Fibroblast of lung (primary cell): Measurements from ENCODE around the gene MAMLD1. TPM values are rescaled to one million over a fixed set of nuclear protein-coding genes. Genes with fewer than 3 reads are reported as not detected.

Experiments used
- DNase-seq, 2 donors: peaks; one replicate each; pipeline versions ENCODE4 v3.0.0 to v3.0.0-alpha.2; 2010; ENCODE audit warnings: low read depth in 2 of 2
- H2AFZ ChIP-seq: 2 replicates; pipeline ENCODE4 v1.5.1; 2012; ENCODE audit warnings: low read length, control low read depth, inconsistent platforms
- H3K27ac ChIP-seq: 2 replicates; pipeline ENCODE4 v1.5.1; 2011; ENCODE audit warnings: low read length, control low read depth; ENCODE audit not compliant: insufficient read depth
- H3K27me3 ChIP-seq: 2 replicates; pipeline ENCODE4 v1.5.1; 2011; ENCODE audit warnings: mild to moderate bottlenecking, low read length; ENCODE audit not compliant: control insufficient read depth, insufficient read depth
- H3K36me3 ChIP-seq: 2 replicates; pipeline ENCODE4 v1.5.1; 2011; ENCODE audit warnings: low read length; ENCODE audit not compliant: control insufficient read depth, insufficient read depth
- H3K4me1 ChIP-seq: 2 replicates; pipeline ENCODE4 v1.5.1; 2011; ENCODE audit warnings: low read length; ENCODE audit not compliant: control insufficient read depth, insufficient read depth; ENCODE audit errors: extremely low read depth
- H3K4me2 ChIP-seq: 2 replicates; pipeline ENCODE4 v1.5.1; 2011; ENCODE audit warnings: low read length, control low read depth; ENCODE audit not compliant: insufficient read depth; ENCODE audit errors: extremely low read depth
- H3K4me3 ChIP-seq, 4 experiments: fragments of 200-600 bp in 1 of 4; sonication (generic) in 1 of 4; replicated peaks in 1 of 4; 2 replicates each; pipeline ENCODE4 v1.5.1; 2011 to 2016; ENCODE audit warnings: low read length in 4 of 4, low read depth in 3 of 4, mild to moderate bottlenecking in 3 of 4, control low read depth in 2 of 4, inconsistent platforms in 1 of 4, mixed read lengths in 1 of 4; ENCODE audit not compliant: insufficient read depth in 1 of 4; ENCODE audit errors: control extremely low read depth in 1 of 4
- H3K79me2 ChIP-seq: 2 replicates; pipeline ENCODE4 v1.5.1; 2012; ENCODE audit warnings: mild to moderate bottlenecking, low read length, inconsistent platforms; ENCODE audit not compliant: control insufficient read depth, insufficient read depth
- H3K9ac ChIP-seq: 2 replicates; pipeline ENCODE4 v1.5.1; 2011; ENCODE audit warnings: mild to moderate bottlenecking, low read length, control low read depth; ENCODE audit not compliant: insufficient read depth
- H3K9me3 ChIP-seq: 2 replicates; pipeline ENCODE4 v1.5.1; 2012; ENCODE audit warnings: low read depth, low read length; ENCODE audit not compliant: control insufficient read depth, insufficient read depth
- H4K20me1 ChIP-seq: 2 replicates; pipeline ENCODE4 v1.5.1; 2011; ENCODE audit warnings: low read length; ENCODE audit not compliant: control insufficient read depth, insufficient read depth; ENCODE audit errors: extremely low read depth
- EZH2 ChIP-seq: IDR thresholded peaks from 2 replicates; pipeline ENCODE4 v1.5.1; 2012; ENCODE audit warnings: low read length, control low read depth, mild to moderate bottlenecking; ENCODE audit errors: missing control alignments
- polyA plus RNA-seq, 2 donors: library from polyadenylated mRNA; depleted of rRNA in 1 of 2; stranded (reverse) in 1 of 2; unstranded in 1 of 2; fragments of >200 nt; gene quantifications; 2 replicates each; pipeline ENCODE4 v1.2.1, GENCODE V29; 2011 to 2012; ENCODE audit warnings: missing spikeins in 1 of 2
- total RNA-seq: library from RNA; depleted of rRNA; stranded (reverse); fragments of >200 nt; gene quantifications from 2 replicates; pipeline ENCODE4 v1.2.1, GENCODE V29; 2014
- TF ChIP-seq, protein P1 (sequence below), 2 donors: IDR thresholded peaks in 1 of 2; conservative IDR thresholded peaks in 1 of 2; 1 replicate in 1 of 2; 2 replicates in 1 of 2; pipeline ENCODE4 v1.5.1; 2011 to 2012; ENCODE audit warnings: low read length in 2 of 2, control low read depth in 1 of 2, inconsistent platforms in 1 of 2, low read depth in 1 of 2, mild to moderate bottlenecking in 1 of 2

Gene MAMLD1
- total and polyA plus RNA-seq, 2 donors (not counting 1 experiment from before 2014, with no cell fraction given): 3.6 to 15.5 TPM

DNA sequence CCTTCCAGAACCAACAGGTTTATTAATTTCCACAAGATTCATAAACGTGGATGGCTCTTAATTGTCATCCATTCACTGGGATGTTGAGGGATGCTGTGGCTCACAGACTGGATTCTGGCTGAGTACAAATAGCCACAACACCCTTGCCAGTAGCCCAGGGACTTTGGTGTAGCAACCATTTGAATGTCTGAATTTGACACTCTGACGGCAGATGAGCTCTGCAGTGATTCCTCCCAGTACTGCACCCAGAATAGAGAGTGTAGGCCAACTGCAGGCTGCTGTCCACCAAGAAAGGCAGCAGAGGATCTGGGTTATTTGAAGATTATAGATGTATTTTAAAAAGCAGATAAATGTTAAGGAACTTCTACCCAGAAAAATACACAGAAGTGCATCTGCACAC, 15.6 kb upstream of the MAMLD1 start:
- no peaks in the 10 kb centered on the region for H3K79me2 ChIP-seq
- DNase-seq: no peak
- no peaks in the 10 kb centered on the region for H3K4me1 ChIP-seq
- H4K20me1 ChIP-seq: no peaks in the 10 kb centered on the region
- H3K9me3 ChIP-seq: no peaks in the 10 kb centered on the region
- no peak overlapping the region for H3K9ac ChIP-seq
- TF ChIP-seq, protein P1, sequence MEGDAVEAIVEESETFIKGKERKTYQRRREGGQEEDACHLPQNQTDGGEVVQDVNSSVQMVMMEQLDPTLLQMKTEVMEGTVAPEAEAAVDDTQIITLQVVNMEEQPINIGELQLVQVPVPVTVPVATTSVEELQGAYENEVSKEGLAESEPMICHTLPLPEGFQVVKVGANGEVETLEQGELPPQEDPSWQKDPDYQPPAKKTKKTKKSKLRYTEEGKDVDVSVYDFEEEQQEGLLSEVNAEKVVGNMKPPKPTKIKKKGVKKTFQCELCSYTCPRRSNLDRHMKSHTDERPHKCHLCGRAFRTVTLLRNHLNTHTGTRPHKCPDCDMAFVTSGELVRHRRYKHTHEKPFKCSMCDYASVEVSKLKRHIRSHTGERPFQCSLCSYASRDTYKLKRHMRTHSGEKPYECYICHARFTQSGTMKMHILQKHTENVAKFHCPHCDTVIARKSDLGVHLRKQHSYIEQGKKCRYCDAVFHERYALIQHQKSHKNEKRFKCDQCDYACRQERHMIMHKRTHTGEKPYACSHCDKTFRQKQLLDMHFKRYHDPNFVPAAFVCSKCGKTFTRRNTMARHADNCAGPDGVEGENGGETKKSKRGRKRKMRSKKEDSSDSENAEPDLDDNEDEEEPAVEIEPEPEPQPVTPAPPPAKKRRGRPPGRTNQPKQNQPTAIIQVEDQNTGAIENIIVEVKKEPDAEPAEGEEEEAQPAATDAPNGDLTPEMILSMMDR (conservative IDR thresholded peaks at IDR 0.05 in 1 of 2, IDR thresholded peaks at IDR 0.05 in 1 of 2; ENCODE audit: low read depth in 1 of 2, low read length in 2 of 2): no peak
- no peak for TF ChIP-seq EZH2
- H3K27ac ChIP-seq: no peak overlapping the region
- H2AFZ ChIP-seq: no peak overlapping the region
- no peak overlapping the region for H3K4me2 ChIP-seq
- H3K36me3 ChIP-seq: no peaks in the 10 kb centered on the region
- no peak overlapping the region for H3K4me3 ChIP-seq
- no peaks in the 10 kb centered on the region for H3K27me3 ChIP-seq

DNA sequence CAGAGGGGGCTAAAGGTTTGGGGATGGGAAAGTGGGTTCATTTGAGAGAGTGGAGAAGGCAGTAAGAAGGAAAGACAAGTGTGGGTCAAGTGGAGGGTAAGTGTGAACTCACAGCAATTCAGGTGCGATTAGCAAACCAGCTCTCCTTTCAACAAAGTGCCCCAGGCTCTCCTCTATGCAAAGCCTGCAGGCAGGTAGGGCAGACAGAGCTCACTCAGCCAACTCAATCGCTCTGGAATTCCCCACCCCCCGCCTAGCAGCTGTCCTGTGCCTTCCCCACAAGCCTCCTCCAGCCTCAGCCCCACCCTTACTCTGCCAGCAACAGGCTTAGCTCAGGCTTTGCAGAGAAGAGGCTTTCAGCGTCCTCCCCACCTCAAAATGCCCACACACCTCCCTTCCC, 14.8 kb upstream of the MAMLD1 start:
- no peak overlapping the region for H2AFZ ChIP-seq
- H3K9ac ChIP-seq: no peak overlapping the region
- H3K9me3 ChIP-seq: no peaks in the 10 kb centered on the region
- DNase-seq: peak in 1 of 2 donors; percentile 9
- H3K4me3 ChIP-seq: no peak overlapping the region
- H3K27me3 ChIP-seq: no peaks in the 10 kb centered on the region
- H3K27ac ChIP-seq: no peak overlapping the region
- no peaks in the 10 kb centered on the region for H4K20me1 ChIP-seq
- H3K36me3 ChIP-seq: no peaks in the 10 kb centered on the region
- H3K79me2 ChIP-seq: no peaks in the 10 kb centered on the region
- no peak for TF ChIP-seq EZH2
- TF ChIP-seq, protein P1 (conservative IDR thresholded peaks at IDR 0.05 in 1 of 2, IDR thresholded peaks at IDR 0.05 in 1 of 2; ENCODE audit: low read depth in 1 of 2, low read length in 2 of 2): no peak
- no peak overlapping the region for H3K4me2 ChIP-seq
- no peaks in the 10 kb centered on the region for H3K4me1 ChIP-seq

DNA sequence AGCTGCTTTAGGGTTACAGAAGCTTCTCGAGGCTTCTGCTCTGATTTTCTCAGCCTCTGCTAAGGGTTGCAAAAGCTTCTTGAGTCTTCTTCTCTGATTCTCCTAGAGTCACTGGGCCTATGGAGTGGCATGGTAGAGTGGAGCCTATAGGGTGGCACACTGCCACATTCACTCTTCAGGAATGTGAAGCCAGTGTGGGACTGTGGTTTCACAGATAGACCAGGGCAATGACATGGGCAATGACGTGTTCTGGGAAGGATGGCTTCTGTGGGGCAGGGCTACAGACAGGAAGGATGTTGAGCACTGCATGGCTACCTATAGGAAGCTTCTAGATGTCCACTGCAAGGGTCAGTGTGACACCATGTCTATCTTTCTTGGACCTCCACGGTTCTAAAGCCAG, 11.0 kb upstream of the MAMLD1 start:
- H3K36me3 ChIP-seq: no peaks in the 10 kb centered on the region
- no peak overlapping the region for H3K4me3 ChIP-seq
- no peaks in the 10 kb centered on the region for H3K79me2 ChIP-seq
- TF ChIP-seq, protein P1 (conservative IDR thresholded peaks at IDR 0.05 in 1 of 2, IDR thresholded peaks at IDR 0.05 in 1 of 2; ENCODE audit: low read depth in 1 of 2, low read length in 2 of 2): no peak
- no peak for TF ChIP-seq EZH2
- no peak overlapping the region for H3K27ac ChIP-seq
- H3K4me1 ChIP-seq: no peaks in the 10 kb centered on the region
- H2AFZ ChIP-seq: no peak overlapping the region
- no peak overlapping the region for H3K4me2 ChIP-seq
- no peak overlapping the region for H3K9ac ChIP-seq
- H3K9me3 ChIP-seq: no peaks in the 10 kb centered on the region
- no peaks in the 10 kb centered on the region for H4K20me1 ChIP-seq
- DNase-seq: peak; percentile 16 to 21
- no peaks in the 10 kb centered on the region for H3K27me3 ChIP-seq
